Inflammatory macrophage (primary cell): ENCODE data around the gene ADGRL3.

Experiments used
- DNase-seq, 2 donors: peaks; one replicate each; pipeline ENCODE4 v3.0.0-alpha.2; 2020 to 2022
- total RNA-seq, 18 experiments: gene quantifications; one replicate each; lab custom pipeline; 2026; ENCODE audit warnings: mixed read lengths in 6 of 18, inconsistent platforms in 2 of 18; lab: John Stamatoyannopoulos, UW

The ADGRL3 gene
- total RNA-seq, result 0 to 0.41 (median 0.08) reads per million in 18 experiments

- no peak for DNase-seq
Observed at GRCh38 chr4:61200187-61200915, at the start of gene ADGRL3. Gene ADGRL3, plus strand, starts transcription at chr4:61200326.

DNA sequence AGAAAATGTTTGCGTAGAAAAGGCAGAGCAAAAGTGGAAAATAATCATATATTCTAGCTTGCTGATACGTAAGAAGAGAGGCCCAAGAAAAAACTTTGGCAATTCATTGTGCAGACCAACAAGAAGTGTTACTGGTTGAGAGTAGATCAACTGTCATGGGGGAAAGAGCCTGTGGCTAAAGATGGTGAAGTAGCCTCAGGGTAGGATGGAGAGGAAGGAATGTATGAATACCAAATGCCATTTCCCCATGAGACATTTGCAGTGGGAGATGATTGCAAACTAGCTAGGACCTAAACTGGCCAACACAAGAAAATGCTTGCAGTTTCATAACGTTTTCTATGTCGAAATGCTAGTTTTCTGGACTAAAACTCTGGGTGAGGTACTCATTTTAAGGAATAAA is 47.7 kb upstream of the ADGRL3 start:
- no peak for DNase-seq

GRCh38 chr4:61160478-61160877 is 39.6 kb upstream of the ADGRL3 start:
- DNase-seq, result no peak

DNA sequence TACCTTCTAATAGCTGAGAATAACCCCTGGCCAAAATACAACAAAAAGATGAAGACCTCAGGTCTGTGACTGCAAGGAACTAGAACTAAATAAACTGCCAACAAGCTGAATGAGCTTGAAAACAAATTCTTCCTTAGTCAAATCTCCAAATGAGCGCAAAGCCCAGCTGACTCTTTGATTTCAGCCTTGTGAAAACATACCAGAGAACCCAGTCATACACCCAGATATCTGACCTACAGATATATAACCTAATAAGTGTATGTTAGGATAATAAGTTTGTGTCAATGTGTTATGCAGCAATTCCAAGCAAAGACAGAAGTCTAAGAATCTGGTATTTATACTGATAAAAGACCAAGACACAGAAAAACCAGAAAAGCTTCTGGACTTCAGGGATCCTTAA is 38.0 kb upstream of the ADGRL3 start:
- no peak for DNase-seq

DNA sequence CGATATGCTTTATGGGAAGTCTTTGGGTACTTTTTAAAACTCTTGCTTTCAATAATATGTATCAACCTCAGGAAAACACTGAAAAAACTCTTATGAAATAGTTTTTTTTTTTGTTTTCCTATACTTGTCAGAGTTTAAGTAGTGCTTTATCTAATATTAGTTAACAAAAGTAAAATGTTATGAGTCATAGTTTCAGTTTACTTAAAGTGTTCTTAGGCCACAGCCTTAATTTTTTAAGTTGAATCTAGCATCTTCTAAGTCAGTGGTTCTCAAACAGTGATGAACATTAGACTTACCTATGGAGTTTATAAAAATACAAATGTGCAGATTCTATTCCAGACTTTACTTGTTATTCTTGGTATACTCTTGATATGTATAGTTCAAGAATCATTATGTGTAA is 26.3 kb upstream of the ADGRL3 start:
- DNase-seq, result no peak

- no peak for DNase-seq
Observed at GRCh38 chr4:61175495-61175894, 24.6 kb upstream of the ADGRL3 start.

- no peak for DNase-seq
Observed at GRCh38 chr4:61177367-61177766, 22.8 kb upstream of the ADGRL3 start.

DNA sequence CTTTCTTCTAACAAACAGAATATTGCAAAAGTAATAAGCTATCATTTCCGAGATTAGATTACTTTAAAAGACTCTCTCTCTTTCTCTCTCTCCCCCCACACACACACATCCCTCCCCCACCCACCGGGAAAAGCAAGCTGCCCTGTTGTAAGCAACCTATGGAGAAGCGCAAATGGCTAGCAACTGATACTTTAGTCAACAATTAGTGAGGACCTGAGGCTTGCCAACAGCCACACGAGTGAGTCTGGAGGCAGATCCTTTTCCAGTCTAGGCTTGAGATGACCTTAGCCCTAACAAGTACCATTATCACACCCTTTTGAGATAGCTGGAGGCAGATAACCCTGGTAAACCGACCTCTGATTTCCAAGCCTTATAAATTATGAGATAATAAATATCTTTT is 19.7 kb upstream of the ADGRL3 start:
- DNase-seq, result no peak

DNA sequence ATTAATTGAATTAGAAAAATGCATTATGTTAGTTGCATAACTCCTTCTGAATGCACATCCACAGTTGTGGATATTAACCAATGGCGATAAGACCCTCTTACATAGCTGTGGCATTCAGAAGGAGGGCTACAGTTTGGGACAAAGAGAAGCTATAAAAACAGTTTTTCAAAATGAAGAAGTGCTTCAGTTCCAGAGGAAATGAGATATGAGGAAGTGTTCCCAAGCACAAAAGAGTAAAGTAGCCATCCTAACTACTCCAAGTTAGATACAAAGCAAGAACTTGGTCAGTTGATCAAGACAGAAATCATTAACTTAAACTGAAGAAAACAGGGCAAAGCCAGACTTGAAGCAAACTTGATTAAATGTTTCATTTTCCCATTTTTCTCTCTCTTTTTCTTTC is 17.2 kb upstream of the ADGRL3 start:
- peak in 1 of 2 donors; percentile 5 for DNase-seq

- DNase-seq, result no peak
Observed at GRCh38 chr4:61185288-61185687, 14.8 kb upstream of the ADGRL3 start.

- no peak for DNase-seq
Observed at GRCh38 chr4:61192392-61192791, 7.7 kb upstream of the ADGRL3 start.

- DNase-seq, result no peak
Observed at GRCh38 chr4:61193863-61194262, 6.3 kb upstream of the ADGRL3 start.

DNA sequence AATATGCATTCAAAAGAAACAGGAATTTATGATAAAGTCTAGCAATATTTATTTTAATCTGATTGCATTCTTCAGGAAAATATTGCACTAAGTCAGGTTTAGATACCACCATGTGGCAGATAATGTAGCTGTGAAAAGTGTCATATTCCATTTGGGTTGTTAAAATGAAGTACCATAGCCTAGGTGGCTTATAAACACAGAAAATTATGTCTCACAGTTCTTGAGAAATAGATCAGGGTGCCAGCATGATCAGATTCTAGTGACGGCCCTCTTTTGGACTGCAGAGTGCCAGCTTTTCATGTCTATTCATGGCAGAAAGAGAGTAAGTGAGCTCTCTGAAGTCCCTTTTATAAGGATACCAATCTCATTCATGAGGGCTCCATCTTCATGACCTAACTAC is 5.6 kb upstream of the ADGRL3 start:
- no peak for DNase-seq

DNA sequence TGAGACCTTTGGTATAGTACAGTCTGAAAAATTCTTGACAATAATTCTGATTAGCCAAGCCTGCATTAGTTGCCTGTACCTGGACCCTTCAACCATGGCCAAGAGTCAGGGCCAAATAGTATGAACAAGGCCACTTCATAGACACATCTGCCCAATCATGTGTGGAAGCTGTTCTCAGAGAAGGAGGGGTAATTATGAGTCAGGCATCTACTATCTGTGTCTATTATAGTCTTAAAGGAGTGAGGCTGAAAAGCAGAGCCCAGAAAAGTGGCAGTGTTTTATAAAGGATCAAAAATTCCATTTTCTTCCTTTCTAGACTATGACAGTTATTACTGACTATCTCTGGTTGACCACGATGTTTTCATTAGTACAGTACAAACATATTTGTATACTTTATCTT is 5.0 kb upstream of the ADGRL3 start:
- no peak for DNase-seq

- DNase-seq, result no peak
Observed at GRCh38 chr4:61198686-61199085, 1.4 kb upstream of the ADGRL3 start.

- DNase-seq, result no peak
Observed at GRCh38 chr4:61199873-61200186, 296 bp upstream of the ADGRL3 start.

DNA sequence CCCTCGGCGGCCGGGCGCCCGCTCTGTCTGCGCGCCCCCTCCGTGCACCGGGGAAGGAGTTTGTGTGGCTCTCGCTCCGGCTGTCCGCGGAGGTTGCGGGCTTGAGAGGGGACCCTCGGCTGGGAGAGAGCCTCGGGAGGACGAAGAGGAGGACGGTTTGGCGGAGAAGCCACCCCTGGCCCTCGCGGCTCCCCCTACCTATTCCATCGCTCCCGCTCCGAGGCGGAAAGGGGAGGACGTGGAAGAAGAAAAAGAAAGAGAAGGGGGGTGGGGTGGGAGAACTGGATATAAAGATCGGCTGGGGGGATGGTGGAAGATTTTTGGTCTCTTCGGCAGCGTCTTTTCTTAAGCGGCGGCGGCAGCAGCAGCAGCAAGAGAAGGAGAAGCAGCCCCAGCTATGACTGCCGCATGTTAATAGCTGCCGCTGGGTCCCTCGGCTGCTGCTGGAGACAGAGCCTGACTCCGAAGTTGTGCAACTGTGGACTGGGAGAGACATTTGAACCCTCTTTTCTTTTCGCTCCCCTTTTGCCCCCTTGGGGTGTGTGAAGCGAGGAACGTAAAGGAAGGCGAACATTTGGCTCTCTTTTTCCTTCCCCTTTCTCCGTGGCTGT is 895 bp downstream of the ADGRL3 start:
- DNase-seq, result no peak

GRCh38 chr4:61201561-61201960 is 1.4 kb downstream of the ADGRL3 start:
- DNase-seq, result no peak

DNA sequence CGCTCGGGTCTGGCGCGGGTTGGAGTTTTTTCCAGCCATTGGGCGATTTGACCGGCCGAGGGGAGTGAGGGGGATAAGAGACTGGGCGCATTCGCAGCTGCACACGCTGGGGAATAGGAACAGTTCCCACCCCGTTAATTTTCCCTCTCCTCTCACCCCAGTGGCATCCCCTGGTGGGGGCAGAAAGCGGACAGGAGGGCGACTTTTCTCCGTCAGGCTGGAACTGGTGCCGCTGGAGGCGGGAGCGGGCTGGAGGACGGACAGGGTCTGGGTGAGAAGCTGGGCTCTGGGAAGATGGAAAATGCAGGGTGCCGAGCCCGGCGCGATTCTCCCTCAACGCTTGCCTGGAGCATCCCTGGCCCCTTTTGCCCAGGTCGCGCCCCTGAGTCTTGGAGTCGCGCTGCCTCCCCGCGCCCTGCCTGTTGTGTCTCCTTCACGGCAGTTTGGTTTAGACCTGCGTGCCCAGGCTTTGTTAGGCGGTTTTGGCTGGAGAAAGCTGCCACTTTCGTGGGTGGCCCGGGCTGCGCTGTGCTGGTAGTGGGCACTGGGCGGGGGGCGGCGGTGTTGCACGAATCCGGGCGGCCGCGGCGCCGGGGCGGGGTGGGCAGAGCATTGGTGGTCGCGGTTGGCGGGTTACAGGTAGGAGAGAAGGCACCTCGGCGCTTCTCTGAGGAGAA is 2.0 kb downstream of the ADGRL3 start:
- DNase-seq, result no peak

GRCh38 chr4:61202638-61203435 is 2.7 kb downstream of the ADGRL3 start:
- DNase-seq, result no peak

- DNase-seq, result no peak
Observed at GRCh38 chr4:61203436-61203790, 3.3 kb downstream of the ADGRL3 start.

DNA sequence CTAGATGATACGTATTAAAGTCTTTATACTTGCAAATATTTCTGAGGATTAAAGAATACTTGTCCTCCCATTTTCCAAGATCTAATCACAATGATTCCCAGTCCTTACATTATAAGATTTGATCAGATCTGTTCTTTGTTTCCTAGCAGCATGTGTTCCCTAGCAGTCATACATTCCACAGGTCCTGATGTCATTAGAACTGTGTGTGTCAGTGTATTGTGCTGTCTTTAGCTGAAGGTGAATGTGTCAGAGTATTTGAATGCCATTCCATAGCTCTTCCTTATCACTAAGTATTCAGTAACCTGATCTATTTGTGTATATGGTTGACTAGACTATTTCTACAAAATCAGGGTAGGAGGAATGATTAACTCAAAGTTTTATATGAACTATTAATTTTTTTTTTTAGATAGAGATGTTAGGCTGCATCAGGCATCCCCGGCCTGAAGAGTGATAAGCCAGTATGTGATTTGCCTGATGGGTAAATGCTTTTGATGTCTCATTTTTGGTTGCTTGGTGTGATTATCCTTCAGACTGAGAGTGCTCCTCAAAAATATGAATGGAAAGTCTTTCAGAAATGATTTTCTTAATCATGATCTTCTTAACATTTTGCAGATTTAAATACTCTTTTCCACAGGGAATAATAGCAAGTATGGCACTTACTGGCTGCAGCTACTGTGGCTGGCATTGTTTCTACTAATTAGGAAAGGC is 4.4 kb downstream of the ADGRL3 start:
- no peak for DNase-seq

DNA sequence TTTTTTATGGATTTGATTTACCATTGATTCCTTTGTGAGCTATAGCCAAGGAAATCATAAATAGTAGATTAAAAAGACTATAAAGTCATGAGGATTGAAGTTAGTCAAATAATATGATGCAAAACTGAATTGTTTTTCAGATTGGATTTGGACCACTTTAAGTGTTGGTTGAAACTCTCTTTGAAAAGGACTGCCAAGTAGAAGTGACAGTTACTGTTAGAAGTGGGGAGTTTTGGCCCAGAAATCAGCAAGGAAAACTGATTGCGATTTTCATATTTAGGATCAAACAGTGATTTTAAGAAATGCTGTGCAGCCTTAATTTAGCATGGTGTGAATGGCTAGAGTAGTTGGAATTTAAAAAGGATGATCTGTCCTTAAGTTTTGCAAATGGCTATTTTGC is 4.9 kb downstream of the ADGRL3 start:
- no peak for DNase-seq
